Vagina (tissue), 2 donors: ENCODE measurements around the gene ANGPTL1. TPM values are rescaled to one million over a fixed set of nuclear protein-coding genes. Genes with fewer than 3 reads are reported as not detected.

Experiments
- DNase-seq, 2 donors: peaks; one replicate each; pipeline ENCODE4 v3.0.0-alpha.2; 2017; ENCODE audit errors: extremely low spot score in 2 of 2
- H3K27ac ChIP-seq: fragments of 200-600 bp; sonication (generic); one replicate; pipeline ENCODE4 v1.5.1; 2019
- H3K27me3 ChIP-seq: fragments of 200-600 bp; sonication (generic); one replicate; pipeline ENCODE4 v1.5.1; 2019
- H3K36me3 ChIP-seq, 2 donors: fragments of 200-600 bp; sonication (generic); one replicate each; pipeline ENCODE4 v1.5.1; 2017 to 2019
- H3K4me1 ChIP-seq: fragments of 200-600 bp; sonication (generic); one replicate; pipeline ENCODE4 v1.5.1; 2019
- H3K4me3 ChIP-seq, 2 donors: fragments of 200-600 bp; sonication (generic); 1 replicate in 1 of 2; 2 replicates in 1 of 2; pipeline ENCODE4 v1.5.1; 2016 to 2019
- H3K9me3 ChIP-seq: fragments of 200-600 bp; sonication (generic); one replicate; pipeline ENCODE4 v1.5.1; 2019
- CTCF ChIP-seq, 3 experiments: fragments of 450-650 bp in 2 of 3; fragments of 200-600 bp in 1 of 3; sonication (generic) in 1 of 3; IDR thresholded peaks; one replicate each; pipeline ENCODE4 v1.5.1; 2017 to 2019; ENCODE audit warnings: antibody characterized with exemption in 3 of 3, mild to moderate bottlenecking in 2 of 3, moderate library complexity in 2 of 3
- POLR2A ChIP-seq, 2 donors: fragments of 450-650 bp; IDR thresholded peaks; one replicate each; pipeline ENCODE4 v1.6.1; 2017; ENCODE audit warnings: antibody characterized with exemption in 2 of 2, mild to moderate bottlenecking in 2 of 2, moderate library complexity in 2 of 2
- POLR2AphosphoS5 ChIP-seq, 2 donors: sonication (generic); formaldehyde crosslinking; IDR thresholded peaks; one replicate each; pipeline ENCODE4 v1.9.0; 2017; ENCODE audit warnings: antibody characterized with exemption in 2 of 2, mild to moderate bottlenecking in 2 of 2, low read depth in 1 of 2; ENCODE audit not compliant: insufficient read depth in 1 of 2
- intact Hi-C: fragments of 100-400 bp; cut with DNase I; formaldehyde crosslinking; loops from one replicate; pipeline ENCODE4 v1.15.1; 2023
- total RNA-seq: library from RNA; depleted of rRNA; stranded (reverse); fragments of >200 nt; gene quantifications from one replicate; pipeline ENCODE4 v1.2.3, GENCODE V29; 2016

Gene ANGPTL1
- total RNA-seq, 1 donor from 2014 or later = 19.4 TPM

GRCh38 chr1:178885869-178886268 lies 15.0 kb upstream of the ANGPTL1 start:
- Histone ChIP-seq H3K9me3 (no peaks in the 10 kb centered on the region), H3K4me3 (no peak overlapping the region), H3K27me3 (no peaks in the 10 kb centered on the region), H3K36me3 (no peaks in the 10 kb centered on the region), H3K4me1 (no peaks in the 10 kb centered on the region), H3K27ac (no peak overlapping the region)
- DNase-seq = no peak
- TF ChIP-seq POLR2A (IDR thresholded peaks at IDR 0.05) (no peak), POLR2AphosphoS5 (IDR thresholded peaks at IDR 0.05; ENCODE audit: insufficient read depth in 1 of 2, low read depth in 1 of 2) (no peak), CTCF (IDR thresholded peaks at IDR 0.05) (no peak)
- intact Hi-C loops = no loop called here

- intact Hi-C loops = no loop called here
- H3K4me3 ChIP-seq = no peak overlapping the region
- TF ChIP-seq POLR2A (IDR thresholded peaks at IDR 0.05) (no peak), CTCF (IDR thresholded peaks at IDR 0.05) (no peak), POLR2AphosphoS5 (IDR thresholded peaks at IDR 0.05; ENCODE audit: insufficient read depth in 1 of 2, low read depth in 1 of 2) (no peak)
Observed at GRCh38 chr1:178881950-178882349, 11.1 kb upstream of the ANGPTL1 start.

GRCh38 chr1:178877896-178878295 lies 7.0 kb upstream of the ANGPTL1 start:
- Histone ChIP-seq H3K27me3 (no peaks in the 10 kb centered on the region), H3K27ac (no peak overlapping the region), H3K9me3 (no peaks in the 10 kb centered on the region), H3K4me3 (no peak overlapping the region), H3K36me3 (no peaks in the 10 kb centered on the region), H3K4me1 (no peaks in the 10 kb centered on the region)
- no peak for DNase-seq
- TF ChIP-seq CTCF (IDR thresholded peaks at IDR 0.05) (no peak), POLR2A (IDR thresholded peaks at IDR 0.05) (no peak), POLR2AphosphoS5 (IDR thresholded peaks at IDR 0.05; ENCODE audit: insufficient read depth in 1 of 2, low read depth in 1 of 2) (no peak)
- intact Hi-C loops = no loop called here

More at GRCh38 chr1:178881950-178882349, 11.1 kb upstream of the ANGPTL1 start:
- DNase-seq = no peak
- Histone ChIP-seq H3K27ac (no peak overlapping the region), H3K4me1 (no peaks in the 10 kb centered on the region), H3K27me3 (no peaks in the 10 kb centered on the region), H3K36me3 (no peaks in the 10 kb centered on the region), H3K9me3 (no peaks in the 10 kb centered on the region)

- no peaks in the 10 kb centered on the region for H3K27me3 ChIP-seq
- intact Hi-C loops = no loop called here
- H3K27ac ChIP-seq = no peak overlapping the region
- H3K36me3 ChIP-seq = no peaks in the 10 kb centered on the region
- H3K4me3 ChIP-seq = no peak overlapping the region
- no peak for TF ChIP-seq CTCF (IDR thresholded peaks at IDR 0.05)
- TF ChIP-seq POLR2A (IDR thresholded peaks at IDR 0.05) = no peak
- no peak for TF ChIP-seq POLR2AphosphoS5 (IDR thresholded peaks at IDR 0.05; ENCODE audit: insufficient read depth in 1 of 2, low read depth in 1 of 2)
- peaks cover 11% of the 10 kb centered on the region for H3K4me1 ChIP-seq
- no peak for DNase-seq
- no peaks in the 10 kb centered on the region for H3K9me3 ChIP-seq
Observed at GRCh38 chr1:178875936-178876335, 5.1 kb upstream of the ANGPTL1 start.

- TF ChIP-seq POLR2A (IDR thresholded peaks at IDR 0.05) = no peak
- TF ChIP-seq POLR2AphosphoS5 (IDR thresholded peaks at IDR 0.05; ENCODE audit: insufficient read depth in 1 of 2, low read depth in 1 of 2) = no peak
- TF ChIP-seq CTCF (IDR thresholded peaks at IDR 0.05) = no peak
- DNase-seq = no peak
- intact Hi-C loops = no loop called here
- Histone ChIP-seq H3K9me3 (no peaks in the 10 kb centered on the region), H3K27me3 (no peaks in the 10 kb centered on the region), H3K4me3 (no peak overlapping the region), H3K36me3 (no peaks in the 10 kb centered on the region), H3K4me1 (peaks cover 11% of the 10 kb centered on the region), H3K27ac (no peak overlapping the region)
Observed at GRCh38 chr1:178874966-178875365, 4.1 kb upstream of the ANGPTL1 start.
